22Rv1 (cell line): Measurements from ENCODE around the gene MCM10.

Experiments used
- ZFX ChIP-seq: fragments of 450-650 bp; IDR thresholded peaks from 2 replicates; pipeline ENCODE4 v1.6.1; 2017; ENCODE audit warnings: antibody characterized with exemption, borderline replicate concordance
- TF ChIP-seq, protein P1 (sequence below): fragments of 450-650 bp; IDR thresholded peaks from 2 replicates; pipeline ENCODE4 v1.5.1; 2017; ENCODE audit warnings: mild to moderate bottlenecking

- TF ChIP-seq, protein P1, sequence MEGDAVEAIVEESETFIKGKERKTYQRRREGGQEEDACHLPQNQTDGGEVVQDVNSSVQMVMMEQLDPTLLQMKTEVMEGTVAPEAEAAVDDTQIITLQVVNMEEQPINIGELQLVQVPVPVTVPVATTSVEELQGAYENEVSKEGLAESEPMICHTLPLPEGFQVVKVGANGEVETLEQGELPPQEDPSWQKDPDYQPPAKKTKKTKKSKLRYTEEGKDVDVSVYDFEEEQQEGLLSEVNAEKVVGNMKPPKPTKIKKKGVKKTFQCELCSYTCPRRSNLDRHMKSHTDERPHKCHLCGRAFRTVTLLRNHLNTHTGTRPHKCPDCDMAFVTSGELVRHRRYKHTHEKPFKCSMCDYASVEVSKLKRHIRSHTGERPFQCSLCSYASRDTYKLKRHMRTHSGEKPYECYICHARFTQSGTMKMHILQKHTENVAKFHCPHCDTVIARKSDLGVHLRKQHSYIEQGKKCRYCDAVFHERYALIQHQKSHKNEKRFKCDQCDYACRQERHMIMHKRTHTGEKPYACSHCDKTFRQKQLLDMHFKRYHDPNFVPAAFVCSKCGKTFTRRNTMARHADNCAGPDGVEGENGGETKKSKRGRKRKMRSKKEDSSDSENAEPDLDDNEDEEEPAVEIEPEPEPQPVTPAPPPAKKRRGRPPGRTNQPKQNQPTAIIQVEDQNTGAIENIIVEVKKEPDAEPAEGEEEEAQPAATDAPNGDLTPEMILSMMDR, result no peak
- TF ChIP-seq ZFX, result no peak
Observed at GRCh38 chr10:13152296-13152695, 9.1 kb upstream of the MCM10 start.
